T-helper 2 cell treated with Interferon-gamma antibody and Interleukin-4, amounts not matched to agents 5 μg/mL and 100 μg/mL, for 36 hours (primary cell): ENCODE data around the gene COPG2.

Experiments
- DNase-seq: peaks from one replicate; pipeline ENCODE4 v3.0.0; 2021; ENCODE audit warnings: low spot score
- H3K27ac Mint-ChIP-seq: one replicate; pipeline ENCODE4 v1.8.0; 2021; ENCODE audit warnings: mild to moderate bottlenecking, mixed read lengths
- H3K27me3 Mint-ChIP-seq: one replicate; pipeline ENCODE4 v1.8.0; 2021; ENCODE audit warnings: low read depth, mixed read lengths
- H3K36me3 Mint-ChIP-seq: one replicate; pipeline ENCODE4 v1.8.0; 2021; ENCODE audit warnings: low read depth, mixed read lengths
- H3K4me1 Mint-ChIP-seq: one replicate; pipeline ENCODE4 v1.8.0; 2021; ENCODE audit warnings: low read depth, mixed read lengths
- H3K4me3 Mint-ChIP-seq: one replicate; pipeline ENCODE4 v1.8.0; 2022; ENCODE audit warnings: mild to moderate bottlenecking, moderate library complexity, mixed read lengths
- H3K9me3 Mint-ChIP-seq: one replicate; pipeline ENCODE4 v1.8.0; 2021; ENCODE audit warnings: mixed read lengths

The COPG2 gene

GRCh38 chr7:130492523-130493274 is 175.8 kb downstream of the COPG2 start:
- Mint-ChIP-seq H3K4me3 (no peak overlapping the region), H3K36me3 (no peaks in the 10 kb centered on the region), H3K27ac (no peak overlapping the region), H3K4me1 (peaks cover 2% of the 10 kb centered on the region), H3K9me3 (no peaks in the 10 kb centered on the region), H3K27me3 (peaks cover 63% of the 10 kb centered on the region)
- DNase-seq = no peak

- Mint-ChIP-seq H3K9me3 (no peaks in the 10 kb centered on the region), H3K36me3 (no peaks in the 10 kb centered on the region), H3K27me3 (peaks cover 70% of the 10 kb centered on the region), H3K27ac (no peak within 1 kb of the TSS), H3K4me3 (peak within 1 kb of the TSS; percentile 73), H3K4me1 (peaks cover 2% of the 10 kb centered on the region)
- no peak for DNase-seq
These were observed 176.6 kb downstream of the COPG2 start, which contains the start of gene MEST for GRCh38 chr7:130491841-130492522. Gene MEST (plus strand): TSS chr7:130492085. CDS start chr7:130492314, 229 bp downstream.

- H3K27ac Mint-ChIP-seq = no peak overlapping the region
- peaks cover 7% of the 10 kb centered on the region for H3K4me1 Mint-ChIP-seq
- H3K36me3 Mint-ChIP-seq = no peaks in the 10 kb centered on the region
- DNase-seq = peak; percentile 26
- H3K9me3 Mint-ChIP-seq = no peaks in the 10 kb centered on the region
- peak overlapping the region; percentile 73 for H3K4me3 Mint-ChIP-seq
- H3K27me3 Mint-ChIP-seq = peaks cover 75% of the 10 kb centered on the region
These were observed 177.4 kb downstream of the COPG2 start for GRCh38 chr7:130490888-130491804.

GRCh38 chr7:130490311-130490791 is 178.2 kb downstream of the COPG2 start:
- peaks cover 83% of the 10 kb centered on the region for H3K27me3 Mint-ChIP-seq
- H3K9me3 Mint-ChIP-seq = no peaks in the 10 kb centered on the region
- no peak overlapping the region for H3K27ac Mint-ChIP-seq
- no peak for DNase-seq
- H3K4me1 Mint-ChIP-seq = peaks cover 13% of the 10 kb centered on the region
- no peak overlapping the region for H3K4me3 Mint-ChIP-seq
- no peaks in the 10 kb centered on the region for H3K36me3 Mint-ChIP-seq

- no peak for DNase-seq
- Mint-ChIP-seq H3K36me3 (no peaks in the 10 kb centered on the region), H3K4me1 (peaks cover 16% of the 10 kb centered on the region), H3K27me3 (peaks cover 85% of the 10 kb centered on the region), H3K27ac (no peak overlapping the region), H3K9me3 (no peaks in the 10 kb centered on the region), H3K4me3 (no peak overlapping the region)
These were observed 179.2 kb downstream of the COPG2 start for GRCh38 chr7:130489140-130489983.

- Mint-ChIP-seq H3K4me1 (peaks cover 16% of the 10 kb centered on the region), H3K9me3 (no peaks in the 10 kb centered on the region), H3K36me3 (no peaks in the 10 kb centered on the region), H3K27ac (no peak overlapping the region), H3K4me3 (no peak overlapping the region), H3K27me3 (peaks cover 84% of the 10 kb centered on the region)
- no peak for DNase-seq
These were observed 180.0 kb downstream of the COPG2 start for GRCh38 chr7:130488392-130489139.

GRCh38 chr7:130486954-130487436 is 181.6 kb downstream of the COPG2 start:
- Mint-ChIP-seq H3K4me3 (peak overlapping the region; percentile 79), H3K27me3 (peaks cover 71% of the 10 kb centered on the region), H3K4me1 (peaks cover 14% of the 10 kb centered on the region), H3K27ac (no peak overlapping the region), H3K36me3 (no peaks in the 10 kb centered on the region), H3K9me3 (no peaks in the 10 kb centered on the region)
- no peak for DNase-seq

- Mint-ChIP-seq H3K27ac (no peak overlapping the region), H3K36me3 (no peaks in the 10 kb centered on the region), H3K4me1 (peaks cover 14% of the 10 kb centered on the region), H3K9me3 (no peaks in the 10 kb centered on the region), H3K27me3 (peaks cover 67% of the 10 kb centered on the region), H3K4me3 (peak overlapping the region; percentile 79)
- DNase-seq = peak; percentile 38
These were observed 182.2 kb downstream of the COPG2 start for GRCh38 chr7:130486114-130486953.

GRCh38 chr7:130485734-130486113 is 182.8 kb downstream of the COPG2 start:
- Mint-ChIP-seq H3K27me3 (peaks cover 62% of the 10 kb centered on the region), H3K9me3 (no peaks in the 10 kb centered on the region), H3K27ac (no peak overlapping the region), H3K4me3 (peak overlapping the region; percentile 79), H3K36me3 (no peaks in the 10 kb centered on the region), H3K4me1 (peaks cover 14% of the 10 kb centered on the region)
- DNase-seq = no peak

GRCh38 chr7:130483031-130483430 is 185.5 kb downstream of the COPG2 start:
- Mint-ChIP-seq H3K27ac (no peak overlapping the region), H3K36me3 (no peaks in the 10 kb centered on the region), H3K27me3 (peaks cover 42% of the 10 kb centered on the region), H3K9me3 (peaks cover 10% of the 10 kb centered on the region), H3K4me1 (peaks cover 14% of the 10 kb centered on the region), H3K4me3 (no peak overlapping the region)
- DNase-seq = no peak

GRCh38 chr7:130481898-130482297 is 186.7 kb downstream of the COPG2 start:
- DNase-seq = no peak
- Mint-ChIP-seq H3K36me3 (no peaks in the 10 kb centered on the region), H3K4me3 (no peak overlapping the region), H3K27me3 (peaks cover 31% of the 10 kb centered on the region), H3K4me1 (peaks cover 13% of the 10 kb centered on the region), H3K27ac (no peak overlapping the region), H3K9me3 (peaks cover 13% of the 10 kb centered on the region)
